ENCODE measurements around the gene ACTR1B.
"Not testable (repeated sequence)": the region's sequence is repeated elsewhere in the genome, so short reads cannot be mapped to it uniquely, and the experiment has no call there.

Gene ACTR1B

GRCh38 chr2:97618939-97619827 is 44.7 kb downstream of the ACTR1B start:
- DNase-seq (ENCODE audit: low read depth in 4 of 4, low spot score in 1 of 4) = not testable (repeated sequence)

- no peak for DNase-seq (ENCODE audit: low read depth in 4 of 4, low spot score in 1 of 4)
These were observed 45.9 kb downstream of the ACTR1B start for GRCh38 chr2:97617911-97618310.

GRCh38 chr2:97615746-97616145 is 48.1 kb downstream of the ACTR1B start:
- DNase-seq (ENCODE audit: low read depth in 4 of 4, low spot score in 1 of 4) = not testable (repeated sequence)

- not testable (repeated sequence) for DNase-seq (ENCODE audit: low read depth in 4 of 4, low spot score in 1 of 4)
These were observed 51.9 kb downstream of the ACTR1B start for GRCh38 chr2:97611895-97612294.

- DNase-seq (ENCODE audit: low read depth in 4 of 4, low spot score in 1 of 4) = not testable (repeated sequence)
These were observed 55.1 kb downstream of the ACTR1B start for GRCh38 chr2:97608745-97609144.
